ENCODE data around the gene KMT2D.

DNA sequence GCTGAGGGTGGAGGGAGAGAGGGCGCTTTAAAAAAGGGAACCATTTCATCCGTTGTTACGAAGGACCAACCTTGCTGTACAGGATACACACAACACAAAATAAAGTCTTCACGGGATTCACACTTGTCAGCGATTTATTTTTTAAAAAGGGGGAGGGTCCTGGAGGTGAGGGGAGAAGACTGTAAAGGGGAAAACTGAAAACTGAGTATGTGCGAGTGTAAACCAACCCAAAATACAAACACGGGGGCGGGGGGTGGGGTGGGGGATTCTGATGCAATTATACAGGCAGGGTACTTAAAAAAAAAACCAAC is 41.5 kb downstream of the KMT2D start:
- TF ChIP-seq, protein P1, sequence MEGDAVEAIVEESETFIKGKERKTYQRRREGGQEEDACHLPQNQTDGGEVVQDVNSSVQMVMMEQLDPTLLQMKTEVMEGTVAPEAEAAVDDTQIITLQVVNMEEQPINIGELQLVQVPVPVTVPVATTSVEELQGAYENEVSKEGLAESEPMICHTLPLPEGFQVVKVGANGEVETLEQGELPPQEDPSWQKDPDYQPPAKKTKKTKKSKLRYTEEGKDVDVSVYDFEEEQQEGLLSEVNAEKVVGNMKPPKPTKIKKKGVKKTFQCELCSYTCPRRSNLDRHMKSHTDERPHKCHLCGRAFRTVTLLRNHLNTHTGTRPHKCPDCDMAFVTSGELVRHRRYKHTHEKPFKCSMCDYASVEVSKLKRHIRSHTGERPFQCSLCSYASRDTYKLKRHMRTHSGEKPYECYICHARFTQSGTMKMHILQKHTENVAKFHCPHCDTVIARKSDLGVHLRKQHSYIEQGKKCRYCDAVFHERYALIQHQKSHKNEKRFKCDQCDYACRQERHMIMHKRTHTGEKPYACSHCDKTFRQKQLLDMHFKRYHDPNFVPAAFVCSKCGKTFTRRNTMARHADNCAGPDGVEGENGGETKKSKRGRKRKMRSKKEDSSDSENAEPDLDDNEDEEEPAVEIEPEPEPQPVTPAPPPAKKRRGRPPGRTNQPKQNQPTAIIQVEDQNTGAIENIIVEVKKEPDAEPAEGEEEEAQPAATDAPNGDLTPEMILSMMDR (IDR thresholded peaks at IDR 0.05) = no peak
- TF ChIP-seq POLR2A (IDR thresholded peaks at IDR 0.05) = no peak
